KMS-11 (cell line): ENCODE data around the gene RNF150.

Experiments
- H2AFZ ChIP-seq: fragments of 200-600 bp; sonication (generic); 2 replicates; pipeline ENCODE4 v1.6.1; 2016; ENCODE audit warnings: antibody characterized with exemption, mixed run types, low read depth
- H3K27ac ChIP-seq: fragments of 200-600 bp; sonication (generic); 2 replicates; pipeline ENCODE4 v1.6.1; 2016; ENCODE audit warnings: mild to moderate bottlenecking, mixed run types
- H3K27me3 ChIP-seq: fragments of 200-600 bp; sonication (generic); 2 replicates; pipeline ENCODE4 v1.6.1; 2017; ENCODE audit warnings: mild to moderate bottlenecking, low read depth, mixed run types, moderate library complexity; ENCODE audit not compliant: insufficient read depth
- H3K36me3 ChIP-seq: fragments of 200-600 bp; sonication (generic); 2 replicates; pipeline ENCODE4 v1.6.1; 2017; ENCODE audit warnings: mild to moderate bottlenecking, mixed run types; ENCODE audit not compliant: insufficient read depth
- H3K4me1 ChIP-seq: fragments of 200-600 bp; sonication (generic); 2 replicates; pipeline ENCODE4 v1.6.1; 2016; ENCODE audit warnings: mild to moderate bottlenecking, low read depth, mixed run types; ENCODE audit not compliant: poor library complexity, severe bottlenecking
- H3K4me2 ChIP-seq: fragments of 200-600 bp; sonication (generic); 2 replicates; pipeline ENCODE4 v1.7.0; 2016; ENCODE audit warnings: mild to moderate bottlenecking, mixed run types
- H3K4me3 ChIP-seq: fragments of 200-600 bp; sonication (generic); IDR thresholded peaks from 2 replicates; pipeline ENCODE4 v1.6.1; 2017; ENCODE audit warnings: low read depth, low read length, mixed read lengths; ENCODE audit not compliant: insufficient read depth
- H3K79me2 ChIP-seq: fragments of 200-600 bp; sonication (generic); 2 replicates; pipeline ENCODE4 v1.6.1; 2016; ENCODE audit warnings: low read depth, mixed run types; ENCODE audit not compliant: insufficient read depth
- H3K9ac ChIP-seq: fragments of 200-600 bp; sonication (generic); 2 replicates; pipeline ENCODE4 v1.6.1; 2016; ENCODE audit warnings: mild to moderate bottlenecking, mixed run types
- H4K20me1 ChIP-seq: fragments of 200-600 bp; sonication (generic); 2 replicates; pipeline ENCODE4 v1.6.1; 2016; ENCODE audit warnings: mild to moderate bottlenecking, mixed run types; ENCODE audit not compliant: insufficient read depth
- CTCF ChIP-seq: fragments of 200-600 bp; sonication (generic); conservative IDR thresholded peaks from 2 replicates; pipeline ENCODE4 v1.6.1; 2017; ENCODE audit warnings: low read depth, mild to moderate bottlenecking, antibody characterized with exemption, low read length, moderate library complexity, mixed read lengths

The RNF150 gene

GRCh38 chr4:140884431-140885058, 248.7 kb downstream of the RNF150 start:
- TF ChIP-seq CTCF: peak; percentile 88
- Histone ChIP-seq H3K4me1 (no peaks in the 10 kb centered on the region), H3K27ac (no peak overlapping the region), H3K36me3 (no peaks in the 10 kb centered on the region), H3K9ac (no peak overlapping the region), H3K4me2 (no peak overlapping the region), H3K27me3 (no peaks in the 10 kb centered on the region), H2AFZ (peak overlapping the region; percentile 18; the same call in 1 of the 2 replicates), H4K20me1 (no peaks in the 10 kb centered on the region), H3K79me2 (no peaks in the 10 kb centered on the region), H3K4me3 (no peak overlapping the region)

- TF ChIP-seq CTCF: no peak
- no peaks in the 10 kb centered on the region for H4K20me1 ChIP-seq
- no peak overlapping the region for H3K9ac ChIP-seq
- no peaks in the 10 kb centered on the region for H3K79me2 ChIP-seq
- no peak overlapping the region for H2AFZ ChIP-seq
- no peak overlapping the region for H3K4me3 ChIP-seq
- no peak overlapping the region for H3K27ac ChIP-seq
- H3K4me2 ChIP-seq: no peak overlapping the region
- peaks cover 37% of the 10 kb centered on the region for H3K4me1 ChIP-seq
- H3K27me3 ChIP-seq: no peaks in the 10 kb centered on the region
- H3K36me3 ChIP-seq: no peaks in the 10 kb centered on the region
Measured at GRCh38 chr4:140877781-140878180, 255.5 kb downstream of the RNF150 start.

- TF ChIP-seq CTCF: no peak
- H4K20me1 ChIP-seq: no peaks in the 10 kb centered on the region
- H3K27me3 ChIP-seq: no peaks in the 10 kb centered on the region
- peaks cover 37% of the 10 kb centered on the region for H3K4me1 ChIP-seq
- no peak overlapping the region for H3K4me3 ChIP-seq
- no peaks in the 10 kb centered on the region for H3K36me3 ChIP-seq
- H2AFZ ChIP-seq: no peak overlapping the region
- no peak overlapping the region for H3K9ac ChIP-seq
- no peak overlapping the region; the same call in 1 of the 2 replicates for H3K4me2 ChIP-seq
- H3K27ac ChIP-seq: no peak overlapping the region
- H3K79me2 ChIP-seq: no peaks in the 10 kb centered on the region
Measured at GRCh38 chr4:140876615-140877364, 256.5 kb downstream of the RNF150 start.

GRCh38 chr4:140875746-140876452, 257.4 kb downstream of the RNF150 start:
- H3K36me3 ChIP-seq: no peaks in the 10 kb centered on the region
- H3K4me3 ChIP-seq: no peak overlapping the region
- H2AFZ ChIP-seq: no peak overlapping the region
- H3K9ac ChIP-seq: no peak overlapping the region
- TF ChIP-seq CTCF: no peak
- no peaks in the 10 kb centered on the region for H3K79me2 ChIP-seq
- H3K27me3 ChIP-seq: no peaks in the 10 kb centered on the region
- H4K20me1 ChIP-seq: no peaks in the 10 kb centered on the region
- peak overlapping the region; percentile 33; the same call in 1 of the 2 replicates for H3K27ac ChIP-seq
- H3K4me2 ChIP-seq: peak overlapping the region; percentile 12; the same call in 1 of the 2 replicates
- peaks cover 37% of the 10 kb centered on the region for H3K4me1 ChIP-seq
